ENCODE data around the gene UQCC2. TPM values are rescaled to one million over a fixed set of nuclear protein-coding genes. Genes with fewer than 3 reads are reported as not detected.
A peak's percentile ranks its signal among the peaks of the same experiment; 100 is the strongest.

The UQCC2 gene
- total and polyA plus RNA-seq, 12 donors, result 7.4 to 214 (median 72.9) TPM

DNA sequence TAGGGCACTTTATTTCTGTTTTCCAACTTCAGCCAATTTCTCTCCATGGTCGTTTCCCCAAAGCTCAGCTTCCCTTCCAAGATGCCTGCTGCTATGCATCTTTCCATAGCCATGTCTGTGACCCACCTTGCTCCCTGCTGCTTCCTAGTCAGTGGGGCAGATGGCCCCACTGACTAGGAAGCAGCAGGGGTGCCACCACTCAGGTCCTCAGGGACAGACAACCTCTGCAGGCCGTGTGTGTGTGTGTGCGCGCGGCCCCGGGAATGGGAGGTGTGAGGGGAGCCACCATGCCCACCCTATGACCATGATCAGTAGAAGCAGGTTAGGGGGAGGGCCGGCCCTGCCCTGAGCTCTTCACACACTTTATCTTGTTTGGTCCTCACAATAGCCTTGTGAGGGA lies 37.9 kb upstream of the UQCC2 start:
- H3K9me3 ChIP-seq (replicated peaks in 1 of 3), result no peaks in the 10 kb centered on the region
- H3K4me1 ChIP-seq (replicated peaks in 1 of 2), result peaks cover 0 to 4% of the 10 kb centered on the region in 2 donors
- DNase-seq, result no peak
- no peak overlapping the region for H3K27ac ChIP-seq
- no peaks in the 10 kb centered on the region for H3K27me3 ChIP-seq
- H3K36me3 ChIP-seq (replicated peaks in 1 of 2), result no peaks in the 10 kb centered on the region
- no peak overlapping the region for H3K4me3 ChIP-seq
- WGBS, 4 donors, result 61 to 89% (median 85%) methylated on average over 2 to 7 of the region's 7 CpGs
- no peak for TF ChIP-seq CTCF (IDR thresholded peaks at IDR 0.05)
- no peak for TF ChIP-seq POLR2A (IDR thresholded peaks at IDR 0.05)
- intact Hi-C loops (cut with DNase I), result no loop called here

GRCh38 chr6:33748841-33749240 lies 37.3 kb upstream of the UQCC2 start:
- intact Hi-C loops (cut with DNase I), result no loop called here
- Histone ChIP-seq H3K4me3 (no peak overlapping the region), H3K9me3 (replicated peaks in 1 of 3) (no peaks in the 10 kb centered on the region), H3K4me1 (replicated peaks in 1 of 2) (peaks cover 0 to 4% of the 10 kb centered on the region in 2 donors), H3K27ac (no peak overlapping the region), H3K27me3 (peaks cover 3% of the 10 kb centered on the region), H3K36me3 (replicated peaks in 1 of 2) (no peaks in the 10 kb centered on the region)
- no peak for TF ChIP-seq CTCF (IDR thresholded peaks at IDR 0.05)
- TF ChIP-seq POLR2A (IDR thresholded peaks at IDR 0.05), result no peak
- WGBS, 4 donors, result 86 to 93% (median 89%) methylated on average over 1 to 4 of the region's 4 CpGs
- no peak for DNase-seq

GRCh38 chr6:33747823-33748222 lies 36.3 kb upstream of the UQCC2 start:
- 86 to 95% (median 89%) methylated on average over 3 to 5 of the region's 5 CpGs for WGBS, 4 donors
- H3K36me3 ChIP-seq (replicated peaks in 1 of 2), result no peaks in the 10 kb centered on the region
- H3K9me3 ChIP-seq (replicated peaks in 1 of 3), result no peaks in the 10 kb centered on the region
- H3K27me3 ChIP-seq, result peaks cover 12% of the 10 kb centered on the region
- TF ChIP-seq CTCF (IDR thresholded peaks at IDR 0.05) (no peak), POLR2A (IDR thresholded peaks at IDR 0.05) (no peak)
- no peak overlapping the region for H3K4me3 ChIP-seq
- no peak overlapping the region for H3K27ac ChIP-seq
- H3K4me1 ChIP-seq (replicated peaks in 1 of 2), result peaks cover 0 to 4% of the 10 kb centered on the region in 2 donors
- DNase-seq, result no peak
- intact Hi-C loops (cut with DNase I), result no loop called here

GRCh38 chr6:33746651-33747100 lies 35.2 kb upstream of the UQCC2 start, which contains the start of gene IP6K3:
Gene IP6K3 (minus strand): TSS chr6:33746905. CDS start chr6:33735476, 11,429 bp downstream.
- no peaks in the 10 kb centered on the region for H3K36me3 ChIP-seq (replicated peaks in 1 of 2)
- no peak within 1 kb of the TSS for H3K4me3 ChIP-seq
- H3K27ac ChIP-seq, result peak within 1 kb of the TSS in 2 of 5 donors; percentile 61 to 72
- peaks cover 0 to 4% of the 10 kb centered on the region in 2 donors for H3K4me1 ChIP-seq (replicated peaks in 1 of 2)
- TF ChIP-seq POLR2A (IDR thresholded peaks at IDR 0.05), result peak in 1 of 2 donors; percentile 27
- TF ChIP-seq CTCF (IDR thresholded peaks at IDR 0.05), result no peak
- WGBS, 4 donors, result 20 to 64% (median 57%) methylated on average over 1 to 10 of the region's 10 CpGs
- DNase-seq, result no peak
- no peaks in the 10 kb centered on the region for H3K9me3 ChIP-seq (replicated peaks in 1 of 3)
- intact Hi-C loops (cut with DNase I), result no loop called here
- peaks cover 20% of the 10 kb centered on the region for H3K27me3 ChIP-seq
